HG03280 (cell line): ENCODE results near the gene PATJ.

Source experiments
- ATAC-seq: cut with Tn5 transposase; IDR thresholded peaks from one replicate; pipeline ENCODE4 v1.9.1; 2021; ENCODE audit warnings: mild to moderate bottlenecking, moderate library complexity; ENCODE audit not compliant: unreplicated experiment

PATJ gene

DNA sequence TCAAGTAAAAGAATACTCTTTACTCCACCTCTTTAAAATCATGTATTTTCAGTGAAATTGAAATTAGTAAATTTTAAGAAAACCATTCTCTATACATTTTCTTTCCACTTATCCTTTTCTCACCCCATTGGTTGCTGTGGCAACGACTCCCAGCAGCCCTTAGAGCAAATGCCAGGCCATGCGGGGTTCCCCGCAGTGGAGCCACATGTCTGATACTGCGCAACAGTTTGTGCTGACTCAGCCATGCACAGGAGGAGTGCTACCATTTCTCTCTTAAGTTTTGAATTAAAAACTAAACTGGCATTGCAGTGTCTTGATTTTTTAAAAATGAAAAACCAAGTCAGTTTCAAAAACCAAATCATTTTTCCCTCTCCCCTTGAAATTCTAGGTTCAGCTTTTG is 238.3 kb downstream of the PATJ start:
- no peak for ATAC-seq

DNA sequence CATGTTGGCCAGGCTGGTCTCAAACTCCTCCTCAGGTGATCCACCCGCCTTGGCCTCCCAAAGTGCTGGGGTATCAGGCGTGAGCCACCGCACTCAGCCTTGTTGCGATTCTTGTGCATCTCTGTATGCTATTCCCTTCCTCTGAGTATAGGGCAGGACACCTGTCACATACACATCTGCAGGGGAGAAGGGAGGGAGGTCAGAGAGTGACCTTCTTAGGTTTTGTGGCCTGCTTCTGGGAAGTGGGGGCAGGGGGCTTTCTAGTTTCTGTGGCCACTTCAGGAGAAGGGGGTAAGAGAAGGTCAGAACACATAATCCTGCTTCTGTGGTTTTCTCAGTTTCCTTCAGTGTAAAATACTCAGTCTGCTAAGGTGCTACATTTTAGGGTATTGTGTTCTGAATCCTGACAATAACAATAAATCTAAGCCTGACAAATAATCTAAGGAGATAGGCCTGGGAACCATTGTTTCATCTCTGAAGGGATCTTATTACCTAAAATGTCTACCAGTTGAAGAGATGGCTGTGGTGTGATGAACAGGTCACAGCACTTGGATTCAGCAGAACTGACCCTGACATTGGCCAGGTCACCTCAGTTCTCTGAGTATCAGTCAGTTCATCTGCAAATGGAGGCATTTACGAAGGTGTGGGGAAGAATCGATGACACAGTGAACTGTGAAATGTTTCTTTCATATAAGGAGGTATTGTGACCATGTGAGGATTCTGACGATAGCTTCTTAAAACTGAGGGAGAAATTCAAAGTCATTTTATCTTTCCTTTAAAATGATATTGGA is 239.8 kb downstream of the PATJ start:
- ATAC-seq = no peak

DNA sequence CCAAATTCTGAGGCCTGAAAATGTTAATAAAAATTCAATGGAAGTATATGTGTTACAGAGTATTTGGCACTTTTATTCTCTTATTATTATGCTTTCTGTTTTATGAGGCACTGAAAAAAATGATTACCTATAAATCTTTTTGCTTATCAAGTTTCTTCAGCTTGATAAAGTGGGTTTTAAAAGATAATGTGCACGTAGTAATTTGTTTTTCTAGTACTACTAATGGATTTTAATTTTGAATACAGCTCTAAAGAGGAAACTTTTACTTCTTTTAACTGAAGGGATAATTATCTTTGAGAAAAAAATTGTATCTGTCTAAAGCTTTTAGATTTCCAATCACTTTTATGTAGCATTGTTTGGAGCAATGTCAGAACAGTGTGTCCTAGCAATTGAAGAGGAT is 241.0 kb downstream of the PATJ start:
- ATAC-seq = no peak

DNA sequence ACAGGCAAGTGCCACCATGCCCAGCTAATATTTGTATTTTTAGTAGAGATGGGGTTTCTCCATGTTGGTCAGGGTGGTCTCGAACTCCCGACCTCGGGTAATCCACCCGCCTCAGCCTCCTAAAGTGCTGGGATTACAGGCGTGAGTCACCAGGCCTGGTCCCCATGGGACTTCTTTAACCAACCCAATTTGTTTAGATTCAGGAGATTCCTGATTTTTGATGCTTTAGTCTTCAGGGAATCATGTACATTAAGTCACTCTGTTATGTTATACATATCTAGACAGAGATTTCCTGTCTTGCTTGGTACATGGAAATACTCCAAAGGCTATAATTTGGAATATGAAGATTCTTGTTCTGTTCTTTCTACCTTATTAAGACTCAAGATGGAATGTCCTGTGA is 250.0 kb downstream of the PATJ start:
- ATAC-seq = no peak

DNA sequence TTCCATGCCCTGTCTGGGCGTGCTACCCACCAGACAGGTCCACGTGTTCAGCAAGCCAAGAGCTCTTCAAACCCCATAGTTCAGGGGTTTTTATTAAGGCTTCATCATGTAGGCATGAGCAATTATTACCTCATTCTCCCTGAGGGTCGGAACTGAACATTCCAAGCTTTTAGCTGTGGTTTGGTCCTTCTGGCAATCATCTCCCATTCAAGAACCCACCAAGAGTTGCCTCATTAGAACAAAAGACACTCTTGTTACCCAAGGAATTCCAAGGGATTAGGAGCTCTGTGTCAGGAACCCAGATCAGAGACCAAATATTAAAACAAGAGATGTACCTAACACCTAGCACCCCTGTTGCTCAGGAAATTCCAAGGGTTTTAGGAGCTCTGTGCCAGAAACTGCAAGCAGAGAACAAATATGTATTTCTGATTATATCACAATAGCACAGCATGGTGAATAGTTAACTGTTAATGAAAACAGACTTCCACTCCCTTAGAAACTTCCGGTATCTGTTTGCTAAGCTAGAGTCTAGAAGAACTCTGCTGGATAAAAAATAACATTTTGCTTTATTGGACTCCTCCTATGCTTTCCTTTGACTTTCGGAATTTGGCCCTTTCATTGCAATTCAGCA is 251.2 kb downstream of the PATJ start:
- ATAC-seq = no peak

DNA sequence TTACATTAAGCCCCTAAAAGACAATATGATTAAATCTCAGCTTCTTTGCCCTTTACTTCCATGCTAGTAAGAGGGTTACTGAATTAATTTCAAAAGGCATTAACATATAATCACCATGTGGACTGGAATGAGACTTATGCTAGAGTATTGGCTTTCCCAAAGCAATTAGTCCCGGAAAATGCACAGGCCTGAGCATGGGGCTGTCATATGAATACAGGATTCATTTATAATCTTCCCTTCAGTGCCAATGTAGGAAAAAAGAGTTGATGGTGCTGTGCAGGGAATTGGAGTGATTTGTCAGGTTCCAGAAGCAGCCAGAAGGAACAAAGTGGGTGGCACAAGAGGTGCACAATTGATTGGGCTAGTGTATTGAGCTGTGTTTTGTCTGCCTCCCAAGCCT is 253.4 kb downstream of the PATJ start:
- no peak for ATAC-seq

DNA sequence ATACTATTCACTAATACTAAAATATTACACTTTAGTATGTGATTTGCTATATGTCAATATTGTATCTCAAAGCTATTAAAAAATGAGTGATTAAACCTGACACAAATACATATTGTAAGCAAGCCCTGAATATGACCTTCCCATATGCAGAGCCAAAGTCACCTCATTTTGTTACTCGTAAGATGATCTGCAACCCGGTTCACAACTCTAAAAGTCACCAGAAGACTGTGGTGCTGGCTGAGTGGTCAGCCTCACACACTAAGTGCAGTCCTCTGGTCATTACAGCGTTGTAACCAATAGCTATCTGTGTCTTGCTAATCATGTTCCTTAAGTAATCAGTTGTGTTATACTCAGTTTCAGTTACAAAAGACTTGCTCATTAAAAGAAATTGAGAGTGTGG is 254.8 kb downstream of the PATJ start:
- ATAC-seq = no peak

DNA sequence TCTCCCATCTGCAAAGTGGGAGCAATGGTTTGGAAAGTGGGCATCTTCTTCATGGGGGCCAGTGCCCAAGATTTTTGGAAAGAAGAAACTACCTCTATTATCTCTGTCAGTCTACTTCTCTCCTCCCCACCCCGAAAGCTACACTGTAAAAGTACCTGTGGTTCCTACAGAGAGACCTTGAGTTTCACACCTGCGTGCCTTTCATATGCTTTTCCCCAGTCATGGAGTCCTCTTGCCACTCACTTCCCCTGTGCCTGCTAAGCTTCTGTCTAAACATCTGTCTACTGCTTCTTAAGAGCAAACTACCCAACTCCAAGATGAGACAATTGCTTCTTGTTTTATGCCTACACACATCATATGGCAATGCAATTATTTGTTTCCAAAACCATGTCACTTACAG is 261.5 kb downstream of the PATJ start:
- ATAC-seq = no peak

DNA sequence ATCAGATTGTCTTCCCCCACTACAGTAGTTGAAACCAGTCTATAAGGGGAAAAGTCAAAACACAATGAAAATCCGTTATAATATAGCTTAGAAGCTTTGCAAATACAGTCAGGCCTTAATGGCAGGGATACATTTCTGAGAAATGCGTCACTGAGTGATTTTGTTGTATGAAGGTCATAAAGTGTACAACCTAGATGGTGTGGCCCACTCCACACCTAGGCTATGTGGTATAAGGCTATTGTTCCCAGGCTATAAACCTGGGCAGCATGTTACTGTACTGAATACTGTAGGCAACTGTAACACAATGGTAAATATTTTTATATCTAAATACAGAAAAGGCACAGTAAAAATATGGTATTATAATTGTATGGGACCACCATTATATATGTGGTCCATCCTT is 264.4 kb downstream of the PATJ start:
- no peak for ATAC-seq

DNA sequence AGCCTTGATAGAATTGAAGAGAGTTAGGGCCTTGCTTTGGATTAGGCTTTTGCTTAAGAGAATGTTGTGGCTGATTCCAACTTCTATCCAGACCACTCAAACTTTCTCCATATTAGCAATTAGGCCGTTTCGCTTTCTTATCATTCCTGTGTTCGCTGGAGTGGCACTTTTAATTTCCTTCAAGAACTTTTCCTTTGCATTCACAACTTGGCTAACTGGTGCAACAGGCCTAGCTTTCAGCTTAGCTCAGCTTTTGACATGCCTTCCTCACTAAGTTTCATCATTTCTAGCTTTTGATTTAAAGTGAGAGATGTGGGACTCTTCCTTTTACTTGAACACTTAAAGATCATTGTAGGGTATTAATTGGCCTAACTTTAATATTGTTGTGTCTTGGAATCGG is 268.7 kb downstream of the PATJ start:
- no peak for ATAC-seq

DNA sequence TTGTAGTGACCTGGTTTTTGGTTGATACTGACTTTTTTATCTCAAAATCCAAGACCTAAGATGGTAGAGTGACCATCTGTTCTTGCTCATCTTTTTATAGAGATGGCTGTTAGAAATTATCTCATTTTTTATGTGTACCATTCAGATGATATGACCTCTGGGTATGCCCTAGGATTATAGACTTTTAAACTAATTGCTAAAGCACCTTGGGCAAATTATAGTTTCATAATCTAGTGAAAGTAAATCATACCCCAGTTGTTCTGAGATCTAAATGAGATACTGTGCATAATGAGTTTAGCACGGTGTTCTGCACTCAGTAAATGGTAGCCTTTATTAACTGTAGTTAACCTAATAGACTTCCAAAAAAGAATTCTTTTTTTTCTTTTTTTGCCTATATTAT is 269.8 kb downstream of the PATJ start:
- ATAC-seq = no peak

DNA sequence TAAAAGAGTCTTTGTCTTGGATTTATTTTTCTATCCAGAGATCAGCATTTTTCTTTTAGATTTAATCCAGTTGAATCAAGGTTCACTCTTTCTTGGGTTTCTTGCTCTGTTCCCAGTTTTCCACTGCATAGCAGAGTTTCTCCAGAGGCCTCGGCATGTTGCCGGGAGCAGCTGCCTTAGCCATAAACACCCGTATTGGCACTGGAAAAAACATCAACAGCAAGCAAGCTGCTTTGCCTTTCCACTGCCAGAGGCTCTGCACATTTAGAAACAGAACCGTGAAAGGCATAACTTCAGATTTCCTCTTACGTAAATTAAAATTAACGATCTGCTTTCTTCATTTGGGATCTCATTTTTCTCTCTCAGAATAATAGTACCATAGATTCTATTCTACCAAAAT is 270.6 kb downstream of the PATJ start:
- no peak for ATAC-seq

DNA sequence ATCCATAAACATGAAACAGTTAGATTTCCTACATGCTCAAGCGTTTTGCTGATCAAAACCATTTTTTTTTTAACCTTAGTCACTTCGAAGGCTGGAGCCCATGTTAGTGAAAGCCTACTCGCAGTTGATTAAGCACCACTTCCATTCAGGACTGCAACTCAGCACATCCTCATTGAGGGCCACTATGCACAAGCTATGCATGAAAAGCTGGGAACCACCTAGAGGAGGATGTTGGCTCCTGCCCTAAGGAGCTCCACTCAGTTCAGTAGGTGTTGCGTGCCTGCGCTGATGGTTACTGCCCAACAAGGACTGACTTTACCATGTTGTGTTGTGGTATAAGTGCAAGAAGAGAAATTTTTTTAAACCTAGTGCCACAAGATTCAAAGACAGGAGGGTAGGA is 271.0 kb downstream of the PATJ start:
- ATAC-seq = no peak

DNA sequence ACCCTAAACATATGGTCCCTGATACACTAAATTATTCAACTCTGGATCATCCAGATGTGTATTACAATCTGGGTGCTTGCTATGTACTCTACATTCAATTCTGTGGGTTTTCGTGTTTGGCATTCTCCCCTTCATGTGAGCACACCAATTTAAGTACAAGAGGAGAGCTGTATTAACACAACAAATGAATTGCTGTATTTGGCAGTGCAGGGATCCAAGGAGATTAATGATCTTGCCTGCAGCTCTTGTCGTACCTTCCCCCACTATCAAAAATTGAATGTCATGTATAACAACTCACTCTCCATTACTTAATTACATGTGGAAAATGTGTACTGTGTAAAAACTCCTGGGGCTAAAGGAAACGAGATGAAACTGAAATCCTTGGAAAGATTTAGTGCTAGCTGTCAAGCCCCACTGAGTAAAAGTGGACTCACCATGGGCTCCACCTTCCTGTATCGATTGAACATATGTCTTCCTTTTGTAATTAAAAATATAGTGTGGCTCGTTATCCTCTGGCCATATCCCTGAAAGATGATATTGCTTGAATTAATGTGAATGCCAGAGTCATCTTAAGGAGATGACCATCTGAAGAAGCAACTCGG is 280.2 kb downstream of the PATJ start:
- ATAC-seq = no peak

DNA sequence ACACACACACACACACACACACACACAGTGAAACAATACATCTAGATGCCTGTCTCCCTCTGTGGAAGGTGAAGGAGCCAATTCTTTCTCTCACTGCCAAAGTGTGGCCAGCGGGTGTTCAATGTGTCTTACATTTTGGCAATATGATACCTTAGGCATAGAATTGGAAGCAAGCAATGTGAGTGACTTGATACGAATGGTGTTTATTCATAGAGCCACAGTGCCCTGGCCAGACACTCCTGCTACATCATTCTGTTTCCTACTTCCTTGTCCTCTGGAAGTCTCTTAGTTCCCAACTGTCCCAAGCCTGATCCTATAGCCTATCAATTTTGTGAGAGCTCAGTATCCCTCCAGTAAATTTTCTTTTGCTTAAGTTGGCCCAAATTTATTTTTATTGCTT is 282.4 kb downstream of the PATJ start:
- ATAC-seq = no peak

DNA sequence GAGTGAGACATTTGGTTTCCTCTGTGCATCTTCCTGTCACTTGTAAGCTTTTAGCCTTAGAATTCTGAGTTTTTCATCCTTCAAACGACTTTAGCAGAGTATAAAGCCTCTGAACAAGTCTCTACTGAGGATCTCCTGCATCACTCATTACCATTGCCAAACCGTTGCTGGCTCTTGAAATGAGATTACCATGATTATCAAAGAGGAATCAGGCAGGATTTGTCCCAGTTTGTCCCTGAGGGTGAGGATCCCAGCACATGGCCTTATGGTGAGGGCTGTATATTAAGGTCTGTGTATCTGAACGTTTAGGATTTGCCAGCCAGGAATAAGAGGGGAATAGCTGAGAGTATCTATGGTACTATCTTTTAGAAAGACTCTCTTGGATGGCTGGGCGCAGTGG is 282.9 kb downstream of the PATJ start:
- ATAC-seq = no peak

DNA sequence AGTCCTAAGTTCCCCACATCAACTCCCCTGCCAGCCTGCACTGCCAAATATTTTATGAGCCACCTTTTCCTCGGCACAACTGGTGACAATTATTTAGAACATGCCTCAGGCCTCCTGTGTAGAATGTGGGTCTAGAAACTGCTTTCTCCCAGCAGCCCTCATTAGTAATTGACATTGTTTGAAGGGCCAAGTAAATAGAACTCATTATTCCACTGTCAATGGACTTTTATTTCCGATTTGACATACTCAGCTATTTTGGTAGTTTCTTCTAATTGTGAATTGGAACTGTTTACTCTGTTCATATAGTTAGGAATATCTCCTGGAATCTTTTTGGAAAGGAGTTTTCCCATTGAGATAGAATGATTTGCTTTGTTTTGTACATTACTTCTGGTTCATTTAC is 283.6 kb downstream of the PATJ start:
- no peak for ATAC-seq

DNA sequence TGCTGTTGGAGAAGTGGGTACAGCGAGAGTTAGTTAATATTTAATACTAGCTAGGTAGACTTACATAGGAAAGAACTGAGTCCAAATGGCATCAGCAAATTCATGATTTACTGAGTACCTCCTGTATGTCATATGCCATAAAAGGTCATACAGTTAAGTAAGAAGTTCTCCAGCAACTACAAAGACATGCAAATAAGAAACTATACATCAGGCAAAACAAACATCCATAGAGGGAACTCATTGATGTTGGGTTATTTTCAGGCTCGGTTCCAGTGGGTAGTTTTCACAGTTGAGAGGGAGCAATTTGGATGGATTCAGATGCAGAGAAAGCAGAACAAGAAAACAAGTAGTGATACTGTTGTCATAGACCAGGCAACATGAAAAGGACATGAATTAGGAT is 287.4 kb downstream of the PATJ start:
- ATAC-seq = no peak

DNA sequence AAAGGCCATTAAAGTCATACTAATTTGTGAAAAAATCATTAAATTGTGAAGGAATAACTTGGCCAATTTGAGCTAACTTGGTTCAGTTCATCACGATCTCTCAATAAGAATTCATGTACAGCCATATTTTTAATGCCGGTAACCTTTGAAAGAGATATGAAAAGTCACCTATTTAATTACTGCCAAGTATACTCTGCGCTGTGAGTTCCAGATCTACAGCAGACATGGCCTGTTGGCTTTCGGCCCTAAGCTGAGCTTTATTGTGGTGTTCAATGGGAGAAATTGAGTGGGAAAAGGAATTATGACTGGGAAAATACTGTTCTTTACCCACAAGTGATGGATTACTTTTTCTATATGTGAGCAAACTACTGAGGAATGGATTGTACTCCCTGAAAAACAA is 292.5 kb downstream of the PATJ start:
- no peak for ATAC-seq

DNA sequence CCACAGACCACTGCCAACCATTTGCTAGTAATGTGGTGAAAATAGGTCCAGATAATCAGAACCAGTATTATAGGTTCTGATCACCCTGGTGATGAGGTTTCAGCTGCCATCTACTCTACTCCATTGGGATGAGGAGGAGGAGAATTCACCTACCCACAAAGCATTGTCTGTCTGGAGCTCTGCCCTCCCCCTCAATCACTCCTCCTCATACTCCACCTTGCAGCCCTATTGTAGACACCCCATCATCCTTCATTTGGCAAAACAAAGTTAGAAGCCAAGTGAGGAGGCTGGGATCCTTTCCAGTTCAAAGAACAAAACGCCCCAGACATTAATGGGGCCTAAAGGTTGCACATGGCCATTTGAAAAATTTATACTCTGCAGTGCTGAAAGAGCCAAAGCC is 295.0 kb downstream of the PATJ start:
- ATAC-seq = no peak

DNA sequence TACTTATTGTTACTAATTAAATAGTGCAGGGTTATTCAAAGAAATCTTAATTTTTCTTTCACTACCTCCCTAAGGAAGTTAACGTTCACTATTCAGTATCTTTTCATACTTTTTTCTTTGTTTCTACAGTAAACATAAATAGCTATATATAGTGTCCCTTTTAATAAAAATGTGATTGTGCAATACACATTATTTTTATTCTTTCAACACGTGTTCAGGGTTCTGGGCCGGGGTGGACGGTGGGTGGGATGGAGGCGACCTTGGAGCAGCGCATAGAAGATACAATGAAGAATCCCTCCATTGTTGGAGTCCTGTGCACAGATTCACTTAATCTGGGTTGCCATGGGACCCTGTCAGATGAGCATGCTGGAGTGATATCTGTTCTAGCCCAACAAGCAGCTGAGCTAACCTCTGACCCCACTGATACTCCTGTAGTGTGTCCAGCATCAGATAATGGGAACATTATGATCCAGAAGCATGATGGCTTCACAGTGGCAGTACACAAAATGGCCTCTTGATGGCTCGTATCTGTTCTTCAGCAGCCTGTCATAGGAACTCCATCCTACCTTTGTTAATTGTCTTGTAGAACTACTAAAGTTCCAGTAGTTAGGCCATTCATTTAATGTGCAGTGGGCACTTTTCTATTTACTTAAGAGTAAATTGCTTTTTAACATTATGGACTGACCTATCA is 296.5 kb downstream of the PATJ start:
- no peak for ATAC-seq

DNA sequence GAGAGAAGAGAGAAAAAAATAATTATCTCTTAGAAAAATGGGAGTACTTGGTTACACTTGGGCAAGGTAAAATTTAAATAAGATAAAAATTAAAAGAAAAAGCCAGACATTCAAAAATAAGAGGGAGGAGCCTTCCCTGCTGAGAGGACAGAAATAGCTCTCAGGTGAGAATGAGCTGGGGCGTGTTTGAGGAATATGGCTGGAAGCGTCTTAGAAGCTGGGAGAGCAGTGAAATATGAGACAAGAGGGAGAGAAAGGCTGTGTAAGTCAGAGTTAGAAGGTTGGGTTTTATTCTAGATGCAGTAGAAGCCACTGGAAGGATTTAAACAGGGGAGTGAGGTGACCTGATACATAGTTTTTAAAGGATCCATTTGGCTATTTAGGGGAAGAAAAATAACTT is 298.2 kb downstream of the PATJ start:
- ATAC-seq = no peak
